ENCODE measurements around the gene KRTAP10-1. TPM values are rescaled to one million over a fixed set of nuclear protein-coding genes. Genes with fewer than 3 reads are reported as not detected.
"Not testable (repeated sequence)": the region's sequence is repeated elsewhere in the genome, so short reads cannot be mapped to it uniquely, and the experiment has no call there.

KRTAP10-1 gene
- total RNA-seq, 1 donor from 2014 or later = not detected

GRCh38 chr21:44503006-44503889 is 36.7 kb downstream of the KRTAP10-1 start:
- DNase-seq (ENCODE audit: low read depth in 2 of 2) = not testable (repeated sequence)

- no peak for DNase-seq (ENCODE audit: low read depth in 2 of 2)
Measured at GRCh38 chr21:44502171-44502958, 37.6 kb downstream of the KRTAP10-1 start.

- no peak for DNase-seq (ENCODE audit: low read depth in 2 of 2)
Measured at GRCh38 chr21:44500111-44500510, 39.9 kb downstream of the KRTAP10-1 start.

- DNase-seq (ENCODE audit: low read depth in 2 of 2) = no peak
Measured at GRCh38 chr21:44499631-44500030, 40.4 kb downstream of the KRTAP10-1 start.

- no peak for DNase-seq (ENCODE audit: low read depth in 2 of 2)
Measured at GRCh38 chr21:44499211-44499560, 40.8 kb downstream of the KRTAP10-1 start.

GRCh38 chr21:44498280-44499210 is 41.5 kb downstream of the KRTAP10-1 start:
- DNase-seq (ENCODE audit: low read depth in 2 of 2) = no peak

GRCh38 chr21:44497703-44498126 is 42.3 kb downstream of the KRTAP10-1 start:
- no peak for DNase-seq (ENCODE audit: low read depth in 2 of 2)

- no peak for DNase-seq (ENCODE audit: low read depth in 2 of 2)
Measured at GRCh38 chr21:44496564-44497550, 43.1 kb downstream of the KRTAP10-1 start.

GRCh38 chr21:44495611-44496563 is 44.1 kb downstream of the KRTAP10-1 start:
- no peak for DNase-seq (ENCODE audit: low read depth in 2 of 2)

- no peak for DNase-seq (ENCODE audit: low read depth in 2 of 2)
Measured at GRCh38 chr21:44494956-44495355, 45.0 kb downstream of the KRTAP10-1 start.

GRCh38 chr21:44494418-44494817 is 45.6 kb downstream of the KRTAP10-1 start:
- no peak for DNase-seq (ENCODE audit: low read depth in 2 of 2)

GRCh38 chr21:44492567-44493385 is 47.2 kb downstream of the KRTAP10-1 start:
- no peak for DNase-seq (ENCODE audit: low read depth in 2 of 2)

GRCh38 chr21:44490816-44491215 is 49.2 kb downstream of the KRTAP10-1 start:
- no peak for DNase-seq (ENCODE audit: low read depth in 2 of 2)

GRCh38 chr21:44490405-44490804 is 49.6 kb downstream of the KRTAP10-1 start:
- DNase-seq (ENCODE audit: low read depth in 2 of 2) = no peak

- DNase-seq (ENCODE audit: low read depth in 2 of 2) = no peak
Measured at GRCh38 chr21:44489962-44490361, 50.0 kb downstream of the KRTAP10-1 start.
